SU-DHL-6 (cell line): ENCODE measurements around the gene AMZ1.

ENCODE experiments used
- H2AFZ ChIP-seq: fragments of 200-600 bp; sonication (generic); 2 replicates; pipeline ENCODE4 v1.6.1; 2014; ENCODE audit warnings: low read depth, mild to moderate bottlenecking, moderate library complexity, mixed read lengths, antibody characterized with exemption, low read length; ENCODE audit not compliant: severe bottlenecking
- H3F3A ChIP-seq: fragments of 200-600 bp; shearing (Covaris generic); 2 replicates; pipeline ENCODE4 v1.6.0; 2016; ENCODE audit warnings: antibody characterized with exemption, mild to moderate bottlenecking; ENCODE audit not compliant: insufficient read depth
- H3K27ac ChIP-seq: fragments of 200-600 bp; sonication (generic); 2 replicates; pipeline ENCODE4 v1.5.1; 2016; ENCODE audit warnings: low read depth, mild to moderate bottlenecking, low read length, moderate library complexity, mixed read lengths
- H3K27me3 ChIP-seq: fragments of 200-600 bp; sonication (generic), shearing (Covaris generic); 2 replicates; pipeline ENCODE4 v1.6.0; 2014; ENCODE audit warnings: mild to moderate bottlenecking, low read length
- H3K36me3 ChIP-seq: fragments of 200-600 bp; sonication (generic); 2 replicates; pipeline ENCODE4 v1.6.1; 2014; ENCODE audit warnings: mild to moderate bottlenecking, low read length, mixed read lengths
- H3K4me2 ChIP-seq: fragments of 300-600, 200-600 bp; shearing (Covaris generic), sonication (generic); 2 replicates; pipeline ENCODE4 v1.6.0; 2014; ENCODE audit warnings: low read length, low read depth, mild to moderate bottlenecking; ENCODE audit not compliant: poor library complexity, severe bottlenecking
- H3K4me3 ChIP-seq: fragments of 200-600 bp; sonication (generic); 2 replicates; pipeline ENCODE4 v1.5.1; 2014; ENCODE audit warnings: antibody characterized with exemption, low read length, mild to moderate bottlenecking, mixed read lengths; ENCODE audit not compliant: insufficient read depth, poor library complexity, severe bottlenecking
- H3K79me2 ChIP-seq: fragments of 200-600 bp; sonication (generic); 2 replicates; pipeline ENCODE4 v1.6.1; 2014; ENCODE audit warnings: mild to moderate bottlenecking, low read length, moderate library complexity; ENCODE audit not compliant: insufficient read depth
- H3K9ac ChIP-seq: fragments of 200-600 bp; sonication (generic); 2 replicates; pipeline ENCODE4 v1.7.0; 2014; ENCODE audit warnings: mild to moderate bottlenecking, low read length
- H3K9me2 ChIP-seq: fragments of 200-600 bp; sonication (generic); replicated peaks from 2 replicates; pipeline ENCODE4 v1.6.1; 2014; ENCODE audit warnings: low read length; ENCODE audit not compliant: insufficient read depth
- H3K9me3 ChIP-seq: fragments of 200-600 bp; sonication (generic); 2 replicates; pipeline ENCODE4 v1.6.1; 2014; ENCODE audit warnings: low read length, mixed read lengths; ENCODE audit not compliant: insufficient read depth
- H4K20me1 ChIP-seq: fragments of 200-600 bp; sonication (generic); 2 replicates; pipeline ENCODE4 v1.6.1; 2014; ENCODE audit warnings: low read depth, mild to moderate bottlenecking, antibody characterized with exemption, low read length, moderate library complexity, mixed read lengths
- EZH2phosphoT487 ChIP-seq: fragments of 200-600 bp; sonication (generic), shearing (Covaris generic); conservative IDR thresholded peaks from 2 replicates; pipeline ENCODE4 v1.6.1; 2018; ENCODE audit warnings: mild to moderate bottlenecking, antibody characterized with exemption, low read length, moderate library complexity, mixed read lengths
- TF ChIP-seq, protein P1 (sequence below): fragments of 200-600 bp; sonication (generic); IDR thresholded peaks from one replicate; pipeline ENCODE4 v1.5.1; 2017; ENCODE audit warnings: antibody characterized with exemption, mild to moderate bottlenecking, low read length, moderate library complexity; ENCODE audit not compliant: insufficient read depth, poor library complexity, severe bottlenecking

AMZ1 gene

DNA sequence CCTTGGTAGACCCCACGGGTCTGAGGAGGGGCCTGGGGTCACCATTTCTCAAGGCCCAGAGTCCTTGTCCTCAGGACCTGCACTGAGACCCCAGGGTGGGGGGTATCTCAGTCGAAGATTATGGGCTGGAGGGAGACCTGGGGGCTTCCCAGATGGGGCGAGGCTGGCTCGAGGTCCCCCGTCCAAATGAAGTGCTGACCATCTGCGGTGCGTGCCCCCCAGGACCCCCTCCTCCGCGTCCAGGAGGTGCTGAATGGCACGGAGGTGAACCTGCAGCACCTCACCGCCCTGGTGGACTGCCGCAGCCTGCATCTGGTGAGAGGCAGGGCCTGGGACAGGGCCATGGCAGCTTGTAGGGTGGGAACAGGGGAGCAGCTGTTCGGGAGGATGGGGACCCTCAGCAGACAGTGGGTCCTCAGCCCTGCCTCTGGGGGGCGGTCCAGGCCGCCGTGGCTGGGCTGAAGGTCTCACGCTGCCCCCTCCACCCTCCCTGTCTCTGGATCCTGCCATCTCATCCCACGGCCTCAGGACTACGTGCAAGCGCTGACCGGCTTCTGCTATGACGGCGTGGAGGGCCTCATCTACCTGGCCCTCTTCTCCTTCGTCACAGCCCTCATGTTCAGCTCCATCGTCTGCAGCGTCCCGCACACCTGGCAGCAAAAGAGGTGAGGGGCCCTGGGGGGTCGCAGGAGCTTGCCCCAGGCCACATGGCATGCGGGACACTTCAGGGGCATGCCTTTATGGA is 32.0 kb upstream of the AMZ1 start:
- H3F3A ChIP-seq: no peaks in the 10 kb centered on the region
- H3K4me3 ChIP-seq: no peak overlapping the region
- H3K27me3 ChIP-seq: no peaks in the 10 kb centered on the region
- no peaks in the 10 kb centered on the region for H4K20me1 ChIP-seq
- no peaks in the 10 kb centered on the region for H3K9me2 ChIP-seq
- no peak overlapping the region for H2AFZ ChIP-seq
- no peak overlapping the region for H3K27ac ChIP-seq
- no peak overlapping the region for H3K9ac ChIP-seq
- H3K9me3 ChIP-seq: no peaks in the 10 kb centered on the region
- no peak overlapping the region for H3K4me2 ChIP-seq
- TF ChIP-seq, protein P1, sequence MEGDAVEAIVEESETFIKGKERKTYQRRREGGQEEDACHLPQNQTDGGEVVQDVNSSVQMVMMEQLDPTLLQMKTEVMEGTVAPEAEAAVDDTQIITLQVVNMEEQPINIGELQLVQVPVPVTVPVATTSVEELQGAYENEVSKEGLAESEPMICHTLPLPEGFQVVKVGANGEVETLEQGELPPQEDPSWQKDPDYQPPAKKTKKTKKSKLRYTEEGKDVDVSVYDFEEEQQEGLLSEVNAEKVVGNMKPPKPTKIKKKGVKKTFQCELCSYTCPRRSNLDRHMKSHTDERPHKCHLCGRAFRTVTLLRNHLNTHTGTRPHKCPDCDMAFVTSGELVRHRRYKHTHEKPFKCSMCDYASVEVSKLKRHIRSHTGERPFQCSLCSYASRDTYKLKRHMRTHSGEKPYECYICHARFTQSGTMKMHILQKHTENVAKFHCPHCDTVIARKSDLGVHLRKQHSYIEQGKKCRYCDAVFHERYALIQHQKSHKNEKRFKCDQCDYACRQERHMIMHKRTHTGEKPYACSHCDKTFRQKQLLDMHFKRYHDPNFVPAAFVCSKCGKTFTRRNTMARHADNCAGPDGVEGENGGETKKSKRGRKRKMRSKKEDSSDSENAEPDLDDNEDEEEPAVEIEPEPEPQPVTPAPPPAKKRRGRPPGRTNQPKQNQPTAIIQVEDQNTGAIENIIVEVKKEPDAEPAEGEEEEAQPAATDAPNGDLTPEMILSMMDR: no peak
- TF ChIP-seq EZH2phosphoT487: no peak
- no peaks in the 10 kb centered on the region for H3K79me2 ChIP-seq
- H3K36me3 ChIP-seq: no peaks in the 10 kb centered on the region

DNA sequence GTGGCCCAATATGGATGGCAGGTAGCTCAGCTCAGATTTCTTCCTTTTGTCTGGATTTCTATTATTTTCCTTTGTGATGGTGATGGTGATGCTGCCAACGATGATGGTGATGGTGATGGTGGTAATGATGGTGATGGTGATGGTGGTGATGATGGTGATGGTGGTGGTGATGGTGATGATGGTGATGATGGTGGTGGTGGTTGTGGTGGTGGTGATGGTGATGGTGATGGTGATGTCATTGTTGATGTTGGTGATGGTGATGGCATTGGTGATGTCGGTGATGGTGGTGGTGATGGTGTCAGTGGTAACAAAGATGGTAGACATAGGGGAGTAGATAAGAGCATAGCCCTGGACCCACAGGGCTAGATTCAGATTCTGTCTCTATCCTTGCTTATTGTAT is 30.8 kb upstream of the AMZ1 start:
- Histone ChIP-seq H3K9ac (no peak overlapping the region), H4K20me1 (no peaks in the 10 kb centered on the region), H3K9me3 (no peaks in the 10 kb centered on the region), H3K27ac (no peak overlapping the region), H2AFZ (no peak overlapping the region), H3K4me2 (no peak overlapping the region), H3K4me3 (no peak overlapping the region), H3K79me2 (no peaks in the 10 kb centered on the region), H3K36me3 (no peaks in the 10 kb centered on the region), H3K9me2 (no peaks in the 10 kb centered on the region), H3K27me3 (no peaks in the 10 kb centered on the region), H3F3A (no peaks in the 10 kb centered on the region)
- TF ChIP-seq, protein P1: no peak
- TF ChIP-seq EZH2phosphoT487: no peak

DNA sequence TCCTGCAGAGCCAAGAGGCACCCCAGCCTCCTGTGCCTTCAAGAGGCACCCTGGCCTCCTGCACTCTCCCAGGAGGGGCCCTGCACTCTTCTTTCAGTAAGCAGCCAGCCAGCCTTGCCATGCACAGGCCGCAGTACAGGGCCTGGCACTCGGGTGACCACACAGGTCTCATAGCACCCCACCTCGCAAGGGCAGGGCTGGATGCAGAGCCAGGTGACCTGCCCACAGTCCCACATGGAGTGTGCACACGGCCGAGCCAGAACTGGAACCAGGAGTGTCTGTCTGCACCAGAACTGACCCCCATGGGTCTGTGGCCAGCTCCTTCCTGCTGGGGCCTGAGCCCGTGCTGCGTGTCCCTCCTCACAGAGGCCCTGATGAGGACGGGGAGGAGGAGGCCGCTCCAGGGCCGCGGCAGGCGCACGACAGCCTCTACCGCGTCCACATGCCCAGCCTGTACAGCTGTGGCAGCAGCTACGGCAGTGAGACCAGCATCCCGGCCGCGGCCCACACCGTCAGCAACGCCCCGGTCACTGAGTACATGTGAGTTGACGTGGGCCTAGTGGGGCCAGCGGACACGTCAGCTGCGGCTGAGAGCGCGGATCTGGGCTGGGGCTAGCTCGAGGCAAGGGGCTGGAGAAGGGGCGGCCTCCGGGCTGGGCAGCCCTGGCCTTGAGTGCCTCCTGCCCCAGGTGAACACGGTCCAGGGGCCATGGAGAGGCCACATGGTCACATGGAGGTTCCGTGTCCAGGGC is 29.9 kb upstream of the AMZ1 start:
- Histone ChIP-seq H3K27me3 (no peaks in the 10 kb centered on the region), H4K20me1 (no peaks in the 10 kb centered on the region), H3K9me2 (no peaks in the 10 kb centered on the region), H3K4me2 (no peak overlapping the region), H3K9me3 (no peaks in the 10 kb centered on the region), H3F3A (no peaks in the 10 kb centered on the region), H3K36me3 (no peaks in the 10 kb centered on the region), H3K27ac (no peak overlapping the region), H3K79me2 (no peaks in the 10 kb centered on the region), H3K9ac (no peak overlapping the region), H2AFZ (no peak overlapping the region), H3K4me3 (no peak overlapping the region)
- TF ChIP-seq, protein P1: no peak
- no peak for TF ChIP-seq EZH2phosphoT487
